K562 (cell line): ENCODE measurements around the gene NEU3. TPM values are rescaled to one million over a fixed set of nuclear protein-coding genes. Genes with fewer than 3 reads are reported as not detected.

Experiments used
- ARID1B ChIP-seq: fragments of 450-650 bp; IDR thresholded peaks from 2 replicates; pipeline ENCODE4 v1.6.1; 2016; ENCODE audit warnings: antibody characterized with exemption, mild to moderate bottlenecking, inconsistent platforms
- ARID3B ChIP-seq: fragments of 250-450 bp; sonication (Bioruptor Pico); IDR thresholded peaks from 2 replicates; pipeline ENCODE4 v1.4.0; 2020; ENCODE audit warnings: borderline replicate concordance
- ATF1 ChIP-seq, 2 experiments: fragments of 450-650 bp in 1 of 2; IDR thresholded peaks; 2 replicates each; pipeline ENCODE4 v1.6.1; 2016; ENCODE audit warnings: missing compliant biosample characterization in 1 of 2, missing genetic modification characterization in 1 of 2
- CBX1 ChIP-seq: sonication (generic); IDR thresholded peaks from 2 replicates; pipeline ENCODE4 v1.6.1; 2016; ENCODE audit warnings: antibody characterized with exemption, low read depth, mild to moderate bottlenecking
- CCAR2 ChIP-seq: fragments of 200-400 bp; formaldehyde crosslinking; IDR thresholded peaks from 2 replicates; pipeline ENCODE4 v1.6.1; 2017; ENCODE audit warnings: mild to moderate bottlenecking, low read depth, low read length
- CGGBP1 ChIP-seq: fragments of 250-450 bp; sonication (Bioruptor Pico); IDR thresholded peaks from 2 replicates; pipeline ENCODE4 v1.9.0; 2021; ENCODE audit warnings: mild to moderate bottlenecking
- DMBX1 ChIP-seq: fragments of 250-450 bp; sonication (Bioruptor Pico); IDR thresholded peaks from 2 replicates; pipeline ENCODE4 v1.8.0; 2022; ENCODE audit warnings: inconsistent platforms, mild to moderate bottlenecking, moderate library complexity, borderline replicate concordance
- ELF4 ChIP-seq: fragments of 450-650 bp; formaldehyde crosslinking; IDR thresholded peaks from 2 replicates; pipeline ENCODE4 v1.4.0; 2022; ENCODE audit warnings: missing genetic modification characterization
- FOXJ2 ChIP-seq: fragments of 200-800 bp; sonication (Bioruptor generic); IDR thresholded peaks from 2 replicates; pipeline ENCODE4 v1.6.1; 2016; ENCODE audit warnings: missing genetic modification characterization, missing compliant biosample characterization
- HDAC2 ChIP-seq: fragments of 450-650 bp; IDR thresholded peaks from 2 replicates; pipeline ENCODE4 v1.6.1; 2016; ENCODE audit warnings: mild to moderate bottlenecking
- HMBOX1 ChIP-seq: sonication (generic); IDR thresholded peaks from 2 replicates; pipeline ENCODE4 v1.6.1; 2016
- JUND ChIP-seq, 2 experiments: IDR thresholded peaks; 2 replicates in 1 of 2; 3 replicates in 1 of 2; pipeline ENCODE4 v1.6.1; 2011; ENCODE audit warnings: borderline replicate concordance in 2 of 2, low read depth in 2 of 2, low read length in 2 of 2, improper control_type of control experiment in 1 of 2, missing biosample characterization in 1 of 2, missing genetic modification characterization in 1 of 2, missing genetic modification reagents in 1 of 2
- LCOR ChIP-seq: sonication (generic); formaldehyde crosslinking; IDR thresholded peaks from 2 replicates; pipeline ENCODE4 v1.8.0; 2022; ENCODE audit warnings: mild to moderate bottlenecking, missing genetic modification reagents
- RBBP5 ChIP-seq: fragments of 200-600 bp; sonication (generic); IDR thresholded peaks from 2 replicates; pipeline ENCODE4 v1.6.1; 2012; ENCODE audit warnings: borderline replicate concordance, mild to moderate bottlenecking, low read length, control low read depth, inconsistent platforms; ENCODE audit not compliant: insufficient read depth, poor library complexity, severe bottlenecking
- SFPQ ChIP-seq: fragments of 200-400 bp; formaldehyde crosslinking; IDR thresholded peaks from 2 replicates; pipeline ENCODE4 v1.6.1; 2017; ENCODE audit warnings: mild to moderate bottlenecking, low read depth, low read length, moderate library complexity
- SMARCA4 ChIP-seq: fragments of 450-650 bp; IDR thresholded peaks from 2 replicates; pipeline ENCODE4 v1.6.1; 2016
- SRF ChIP-seq, 2 experiments: fragments of 250-450, 450-650 bp in 1 of 2; sonication (Bioruptor Pico) in 1 of 2; sonication (generic) in 1 of 2; formaldehyde crosslinking; IDR thresholded peaks; 2 replicates each; pipeline versions ENCODE4 v1.5.0 to v1.5.1; 2020 to 2022; ENCODE audit warnings: mild to moderate bottlenecking in 1 of 2, missing genetic modification reagents in 1 of 2
- STAT6 ChIP-seq: sonication (generic); formaldehyde crosslinking; IDR thresholded peaks from 2 replicates; pipeline ENCODE4 v1.8.1; 2023; ENCODE audit warnings: mild to moderate bottlenecking, missing genetic modification reagents
- U2AF1 ChIP-seq: fragments of 200-400 bp; formaldehyde crosslinking; optimal IDR thresholded peaks from 2 replicates; pipeline ENCODE3; 2017; ENCODE audit warnings: mild to moderate bottlenecking, low read depth, low read length, moderate library complexity
- ZC3H8 ChIP-seq: fragments of 450-650 bp; IDR thresholded peaks from 2 replicates; pipeline ENCODE4 v1.6.1; 2017
- ZFP1 ChIP-seq: fragments of 450-650 bp; formaldehyde crosslinking; IDR thresholded peaks from 2 replicates; pipeline ENCODE4 v1.4.0; 2020; ENCODE audit warnings: mild to moderate bottlenecking, mixed read lengths
- ZNF586 ChIP-seq: fragments of 450-650 bp; formaldehyde crosslinking; conservative IDR thresholded peaks from 2 replicates; pipeline ENCODE4 v1.4.0; 2020; ENCODE audit warnings: mild to moderate bottlenecking, moderate library complexity
- polyA plus RNA-seq, 8 experiments: library from polyadenylated mRNA; depleted of rRNA in 4 of 8; stranded (reverse) in 5 of 8; unstranded in 3 of 8; fragments of >200 nt; fragmentation: Nextera tagmentation in 2 of 8; fragmentation: Illumina TruSeq in 1 of 8; extraction: Ambion mirVana in 2 of 8; extraction: Trizol in 1 of 8; gene quantifications; 2 replicates each; pipeline versions ENCODE4 v1.2.1 to v1.2.3, GENCODE V29; 2011 to 2014; ENCODE audit warnings: inconsistent platforms in 1 of 8, missing spikeins in 1 of 8
- total RNA-seq, 7 experiments: library from RNA; depleted of rRNA in 6 of 7; stranded (reverse); fragments of >200 nt in 6 of 7; fragmentation: Illumina TruSeq in 2 of 7; extraction: Trizol in 2 of 7; gene quantifications; 2 replicates each; pipeline versions ENCODE4 v1.2.1 to v1.2.3, GENCODE V29; 2011 to 2021; ENCODE audit warnings: low replicate concordance in 1 of 7

The NEU3 gene
- total and polyA plus RNA-seq, 9 of the 15 experiments (the other 6 are each of a cell fraction or from before 2014, with no cell fraction given): 6.2 to 41.3 (median 31.1) TPM

GRCh38 chr11:75013051-75013450 lies 24.3 kb downstream of the NEU3 start (continued):
- no peak for TF ChIP-seq ZFP1 (CRISPR knock-in tag)
- TF ChIP-seq ELF4: no peak
- TF ChIP-seq HMBOX1: no peak
- TF ChIP-seq CCAR2: no peak
- TF ChIP-seq RBBP5: no peak
- peak; percentile 73 for TF ChIP-seq JUND (IDR thresholded peaks at IDR 0.05; ENCODE audit: borderline replicate concordance, low read depth, low read length)
- TF ChIP-seq JUND (tag; IDR thresholded peaks at IDR 0.05; ENCODE audit: borderline replicate concordance, low read depth, low read length): peak; percentile 71; the same call in 2 of the 3 replicates
- TF ChIP-seq LCOR (CRISPR knock-in tag): no peak
- TF ChIP-seq CGGBP1 (CRISPR knock-in tag): no peak
- TF ChIP-seq STAT6 (CRISPR knock-in tag): no peak
- TF ChIP-seq FOXJ2: no peak
- no peak for TF ChIP-seq ARID3B (CRISPR knock-in tag)
- peak; percentile 50; the same call in 1 of the 2 replicates for TF ChIP-seq HDAC2
- TF ChIP-seq SRF (CRISPR knock-in tag; IDR thresholded peaks at IDR 0.05): no peak
- peak; percentile 80 for TF ChIP-seq ARID1B
- TF ChIP-seq SMARCA4: peak; percentile 59
- no peak for TF ChIP-seq DMBX1 (CRISPR knock-in tag)
- no peak for TF ChIP-seq ZNF586 (CRISPR knock-in tag)
- no peak for TF ChIP-seq CBX1
- no peak for TF ChIP-seq ZC3H8
- no peak for TF ChIP-seq ATF1 (CRISPR knock-in tag; IDR thresholded peaks at IDR 0.05)
- 0 out of 2 replicates have a peak, but pooled peaks have one; percentile 22 for TF ChIP-seq ATF1 (tag; IDR thresholded peaks at IDR 0.05)
- TF ChIP-seq U2AF1: no peak
- no peak for TF ChIP-seq SFPQ
